GM08714 (cell line): ENCODE measurements around the gene PILRA.
"Not testable (repeated sequence)": the region's sequence is repeated elsewhere in the genome, so short reads cannot be mapped to it uniquely, and the experiment has no call there.

Source experiments
- H3K4me3 ChIP-seq: fragments of 200-500 bp; sonication (Bioruptor generic); 2 replicates; pipeline ENCODE4 v1.5.1; 2014; ENCODE audit warnings: mild to moderate bottlenecking, low read length, inconsistent platforms
- ZNF274 ChIP-seq: IDR thresholded peaks from 2 replicates; pipeline ENCODE4 v1.6.1; 2012; ENCODE audit warnings: mild to moderate bottlenecking, low read depth, low read length

The PILRA gene

GRCh38 chr7:100437150-100438100, 64.1 kb downstream of the PILRA start:
- no peak for TF ChIP-seq ZNF274
- no peak overlapping the region; the same call in 1 of the 2 replicates for H3K4me3 ChIP-seq

DNA sequence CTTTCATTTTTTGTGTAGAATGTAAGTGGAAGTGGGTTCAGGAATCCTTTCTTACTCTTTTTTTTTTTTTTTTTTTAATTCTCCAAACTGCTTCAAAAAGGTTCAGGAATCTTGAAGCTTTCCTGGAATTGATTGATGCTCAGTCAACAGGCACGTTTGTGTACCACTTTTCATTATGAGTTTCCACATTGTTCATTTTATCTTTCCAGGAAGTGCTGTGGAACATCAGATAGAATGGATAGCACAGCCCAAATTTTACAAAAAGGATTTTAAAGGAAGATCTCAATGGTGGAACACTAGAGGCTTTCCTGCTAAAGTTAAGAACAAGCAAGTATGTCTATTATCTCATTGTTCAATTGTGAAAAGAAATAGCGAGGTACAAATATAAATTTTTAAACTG, 64.9 kb downstream of the PILRA start:
- no peak overlapping the region for H3K4me3 ChIP-seq
- TF ChIP-seq ZNF274 = no peak

DNA sequence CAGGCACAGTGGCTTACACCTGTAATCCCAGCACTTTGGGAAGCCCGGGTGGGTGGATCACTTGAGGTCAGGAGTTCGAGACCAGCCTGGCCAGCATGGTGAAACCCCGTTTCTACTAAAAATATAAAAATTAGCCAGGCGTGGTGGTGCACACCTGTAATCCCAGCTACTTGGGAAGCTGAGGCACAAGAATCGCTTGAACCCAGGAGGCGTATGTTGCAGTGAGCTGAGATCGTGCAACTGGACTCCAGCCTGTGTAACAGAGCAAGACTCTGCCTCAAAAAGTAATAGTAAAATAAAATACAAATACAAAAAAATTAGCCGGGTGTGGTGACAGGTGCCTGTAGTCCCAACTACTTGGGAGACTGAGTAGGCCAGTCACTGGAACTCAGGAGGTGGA, 65.4 kb downstream of the PILRA start:
- H3K4me3 ChIP-seq = not testable (repeated sequence)

DNA sequence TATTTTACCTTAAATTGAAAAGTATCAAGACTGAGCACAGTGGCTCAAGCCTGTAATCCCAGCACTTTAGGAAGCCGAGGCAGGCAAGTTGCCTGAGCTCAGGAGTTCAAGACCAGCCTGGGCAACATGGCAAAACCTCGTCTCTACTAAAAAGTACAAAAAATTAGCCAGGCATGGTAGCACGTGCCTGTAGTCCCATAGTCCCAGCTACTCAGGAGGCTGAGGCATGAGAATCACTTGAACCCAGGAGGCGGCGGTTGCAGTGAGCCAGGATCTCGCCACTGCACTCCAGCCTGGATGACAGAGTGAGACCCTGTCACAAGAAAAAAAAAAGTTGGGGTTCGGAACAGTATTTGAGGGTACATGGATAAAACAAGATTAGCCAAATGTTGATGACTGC, 66.0 kb downstream of the PILRA start:
- not testable (repeated sequence) for H3K4me3 ChIP-seq

- no peak overlapping the region for H3K4me3 ChIP-seq
- no peak for TF ChIP-seq ZNF274
These were observed 68.6 kb downstream of the PILRA start for GRCh38 chr7:100441641-100442535.

DNA sequence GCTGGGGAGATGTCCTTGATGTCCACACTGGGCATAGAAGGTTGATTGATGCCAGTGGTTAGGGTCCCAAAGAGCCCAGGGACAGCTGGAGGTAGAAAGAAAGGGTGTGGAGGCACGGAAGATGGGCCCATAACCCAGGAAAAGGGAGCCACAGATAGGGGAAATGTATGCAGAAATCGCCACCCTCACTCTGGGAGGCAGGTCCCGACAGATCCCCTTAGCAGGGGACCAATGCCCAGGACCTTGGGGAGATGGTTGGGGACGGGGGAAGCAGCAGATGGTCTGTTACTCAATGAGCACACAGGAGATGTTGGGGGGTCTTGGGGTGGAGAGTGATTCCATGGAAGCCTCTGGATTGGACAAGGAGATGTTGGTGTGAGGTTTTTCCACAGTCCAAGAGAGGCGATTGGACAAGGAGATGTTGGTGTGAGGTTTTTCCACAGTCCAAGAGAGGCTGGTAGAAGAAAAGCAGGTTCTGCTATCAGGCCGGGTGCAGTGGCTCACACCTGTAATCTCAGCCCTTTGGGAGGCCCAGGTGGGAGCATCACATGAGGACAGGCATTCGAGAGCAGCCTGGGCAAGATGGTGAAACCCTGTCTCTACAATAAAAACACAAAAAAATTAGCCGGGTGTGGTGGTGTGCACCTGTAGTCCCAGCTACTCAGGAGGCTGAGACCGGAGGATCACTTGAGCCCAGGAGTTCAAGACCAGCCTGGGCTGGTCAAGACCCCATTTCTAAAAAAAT, 70.0 kb downstream of the PILRA start:
- no peak for TF ChIP-seq ZNF274
- no peak overlapping the region for H3K4me3 ChIP-seq

DNA sequence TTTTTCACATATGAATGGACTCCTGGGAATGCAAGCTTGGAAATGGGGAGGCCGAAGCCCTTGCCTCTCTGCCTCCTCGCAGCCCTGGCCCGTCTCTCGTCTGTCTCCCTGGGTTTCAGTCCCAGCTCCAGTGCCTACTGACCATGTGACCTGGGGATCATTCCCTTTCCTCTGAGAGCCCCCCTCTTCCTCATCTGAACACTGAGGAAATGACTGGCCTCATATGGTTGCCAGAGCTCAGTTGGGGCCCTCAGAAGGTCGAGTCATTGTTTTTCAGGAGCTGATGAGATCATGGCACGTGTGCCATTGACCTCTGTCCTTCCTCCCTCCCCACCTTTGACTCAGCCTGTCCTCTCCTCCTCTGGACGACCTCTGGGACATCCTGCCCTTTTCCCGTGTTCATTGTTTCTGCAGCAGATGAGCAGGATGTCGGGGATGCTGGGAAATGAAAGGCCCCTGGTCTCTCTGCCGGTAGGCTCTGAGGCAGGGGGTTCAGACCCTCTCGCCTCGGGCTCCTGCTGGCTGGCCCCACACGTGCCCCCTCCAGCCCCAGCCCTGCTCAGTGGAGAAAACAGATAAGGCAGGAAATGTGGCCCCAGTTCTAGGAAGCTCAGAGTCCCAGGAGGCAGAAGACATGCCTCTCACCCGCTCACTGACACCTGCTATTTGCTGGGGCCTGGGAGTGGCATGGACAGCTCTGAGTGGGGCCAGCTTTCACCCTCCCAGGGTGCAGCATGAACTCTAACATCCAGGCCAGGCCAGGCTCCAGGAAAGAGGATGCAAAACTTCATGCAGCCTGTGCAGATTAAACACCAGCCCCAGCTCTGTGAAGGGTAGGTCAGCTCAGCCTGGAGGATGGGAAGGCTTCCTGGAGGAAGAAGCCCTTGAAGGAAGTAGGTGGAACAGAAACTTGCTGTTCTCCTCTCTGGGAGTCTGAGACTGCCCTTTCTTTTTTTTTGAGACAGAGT, 71.3 kb downstream of the PILRA start:
- no peak for TF ChIP-seq ZNF274
- no peak overlapping the region for H3K4me3 ChIP-seq

DNA sequence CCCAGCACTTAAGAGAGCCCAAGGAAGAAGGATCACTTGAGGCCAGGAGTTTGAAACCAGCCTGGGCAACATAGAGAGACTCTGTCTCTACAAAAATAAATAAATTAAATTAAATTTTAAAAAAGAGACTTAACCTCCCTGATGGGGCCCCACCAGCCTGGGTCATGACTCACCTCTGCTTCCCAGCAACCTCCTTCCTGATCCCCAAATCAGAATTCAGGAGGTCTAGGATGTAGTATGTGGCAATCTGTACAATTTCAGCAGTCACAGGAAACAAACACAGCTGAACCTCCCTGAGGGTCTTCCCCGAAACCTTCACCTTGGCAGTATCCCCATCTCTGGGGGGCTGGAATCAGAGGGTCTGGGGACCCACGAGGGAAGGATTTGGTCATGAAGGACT, 72.8 kb downstream of the PILRA start:
- no peak overlapping the region for H3K4me3 ChIP-seq
- TF ChIP-seq ZNF274 = no peak

DNA sequence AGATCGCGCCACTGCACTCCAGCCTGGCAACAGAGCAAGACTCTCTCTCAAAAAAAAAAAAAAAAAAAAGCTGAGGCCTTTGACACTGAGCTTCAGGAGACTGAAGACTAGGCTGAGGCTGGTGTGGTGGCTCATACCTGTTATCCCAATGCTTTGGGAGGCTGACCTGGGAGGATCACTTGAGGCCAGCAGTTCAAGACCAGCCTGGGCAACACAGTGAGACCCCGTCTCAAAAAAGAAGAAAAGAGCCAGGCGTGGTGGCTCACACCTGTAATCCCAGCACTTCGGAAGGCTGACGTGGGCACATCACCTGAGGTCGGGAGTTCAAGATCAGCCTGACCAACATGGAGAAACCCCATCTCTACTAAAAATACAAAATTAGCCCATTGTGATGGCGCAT, 74.1 kb downstream of the PILRA start:
- H3K4me3 ChIP-seq = not testable (repeated sequence)

DNA sequence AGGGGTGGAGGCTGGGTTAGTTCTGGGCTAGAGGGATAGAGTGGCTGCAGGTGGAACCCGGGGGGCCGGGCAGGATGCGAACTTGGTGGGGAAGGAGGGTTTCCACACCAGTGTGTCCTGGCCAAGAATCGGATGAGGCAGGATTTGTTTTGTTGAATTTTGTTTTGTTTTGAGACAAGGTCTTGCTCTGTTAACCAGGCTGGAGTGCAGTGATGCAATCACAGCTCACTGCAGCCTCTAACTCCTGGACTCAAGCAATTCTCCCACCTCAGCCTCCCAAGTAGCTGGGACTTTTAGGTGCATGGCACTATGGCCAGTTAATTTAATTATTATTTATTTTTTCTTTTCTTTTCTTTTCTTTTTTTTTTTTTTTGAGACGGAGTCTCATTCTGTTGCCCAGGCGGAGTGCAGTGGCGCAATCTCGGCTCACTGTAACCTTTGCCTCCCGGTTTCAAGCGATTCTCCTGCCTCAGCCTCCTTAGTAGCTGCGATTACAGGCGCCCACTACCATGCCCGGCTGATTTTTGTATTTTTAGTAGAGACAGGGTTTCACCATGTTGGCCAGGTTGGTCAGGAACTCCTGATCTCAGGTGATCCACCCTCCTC, 76.0 kb downstream of the PILRA start:
- no peak for TF ChIP-seq ZNF274
- H3K4me3 ChIP-seq = no peak overlapping the region
